ENCODE results near the gene KCNK13.

GRCh38 chr14:90140956-90141316 is 79.1 kb downstream of the KCNK13 start:
- TF ChIP-seq REST (IDR thresholded peaks at IDR 0.05; ENCODE audit: insufficient read depth in 1 of 2, low read depth in 2 of 2, low read length in 1 of 2) (no peak), TCF7L2 (IDR thresholded peaks at IDR 0.05; ENCODE audit: low read depth, low read length) (no peak)
- TF ChIP-seq, protein P1, sequence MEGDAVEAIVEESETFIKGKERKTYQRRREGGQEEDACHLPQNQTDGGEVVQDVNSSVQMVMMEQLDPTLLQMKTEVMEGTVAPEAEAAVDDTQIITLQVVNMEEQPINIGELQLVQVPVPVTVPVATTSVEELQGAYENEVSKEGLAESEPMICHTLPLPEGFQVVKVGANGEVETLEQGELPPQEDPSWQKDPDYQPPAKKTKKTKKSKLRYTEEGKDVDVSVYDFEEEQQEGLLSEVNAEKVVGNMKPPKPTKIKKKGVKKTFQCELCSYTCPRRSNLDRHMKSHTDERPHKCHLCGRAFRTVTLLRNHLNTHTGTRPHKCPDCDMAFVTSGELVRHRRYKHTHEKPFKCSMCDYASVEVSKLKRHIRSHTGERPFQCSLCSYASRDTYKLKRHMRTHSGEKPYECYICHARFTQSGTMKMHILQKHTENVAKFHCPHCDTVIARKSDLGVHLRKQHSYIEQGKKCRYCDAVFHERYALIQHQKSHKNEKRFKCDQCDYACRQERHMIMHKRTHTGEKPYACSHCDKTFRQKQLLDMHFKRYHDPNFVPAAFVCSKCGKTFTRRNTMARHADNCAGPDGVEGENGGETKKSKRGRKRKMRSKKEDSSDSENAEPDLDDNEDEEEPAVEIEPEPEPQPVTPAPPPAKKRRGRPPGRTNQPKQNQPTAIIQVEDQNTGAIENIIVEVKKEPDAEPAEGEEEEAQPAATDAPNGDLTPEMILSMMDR (IDR thresholded peaks at IDR 0.05): no peak

Measured in Panc1 (cell line).